Inferior parietal cortex (tissue), 1 donor: ENCODE data around the gene NOLC1.
A peak's percentile ranks its signal among the peaks of the same experiment; 100 is the strongest.

Experiments used
- DNase-seq: peaks from one replicate; pipeline ENCODE4 v3.0.0-alpha.2; 2016; ENCODE audit errors: extremely low spot score

NOLC1 gene

GRCh38 chr10:102151774-102152544, at the start of gene NOLC1:
Gene NOLC1 (plus strand): TSS chr10:102152389. CDS start chr10:102152411, 22 bp downstream.
- DNase-seq = peak; percentile 98

- DNase-seq = no peak
These were observed 49.8 kb upstream of the NOLC1 start for GRCh38 chr10:102102421-102102820.

GRCh38 chr10:102106998-102107397, 45.2 kb upstream of the NOLC1 start:
- no peak for DNase-seq

GRCh38 chr10:102109166-102110116, 42.7 kb upstream of the NOLC1 start:
- DNase-seq = no peak

GRCh38 chr10:102111276-102111675, 40.9 kb upstream of the NOLC1 start:
- no peak for DNase-seq

- DNase-seq = peak; percentile 15
These were observed 39.9 kb upstream of the NOLC1 start for GRCh38 chr10:102112210-102112817.

GRCh38 chr10:102113261-102113955, 38.8 kb upstream of the NOLC1 start:
- no peak for DNase-seq

- no peak for DNase-seq
These were observed 38.0 kb upstream of the NOLC1 start for GRCh38 chr10:102113956-102114857.

GRCh38 chr10:102114861-102115618, 37.1 kb upstream of the NOLC1 start:
- peak; percentile 90 for DNase-seq

- no peak for DNase-seq
These were observed 36.4 kb upstream of the NOLC1 start for GRCh38 chr10:102115775-102116174.

GRCh38 chr10:102116656-102117055, 35.5 kb upstream of the NOLC1 start:
- no peak for DNase-seq

- peak; percentile 63 for DNase-seq
These were observed 34.6 kb upstream of the NOLC1 start for GRCh38 chr10:102117391-102118159.

- peak; percentile 22 for DNase-seq
These were observed 33.3 kb upstream of the NOLC1 start for GRCh38 chr10:102118867-102119266.

GRCh38 chr10:102119417-102120141, 32.6 kb upstream of the NOLC1 start:
- no peak for DNase-seq

- peak; percentile 84 for DNase-seq
These were observed 31.8 kb upstream of the NOLC1 start, which contains the start of gene LDB1 for GRCh38 chr10:102120142-102120990. Gene LDB1 (minus strand): TSS chr10:102120368. CDS start chr10:102120110, 258 bp downstream.

- peak; percentile 64 for DNase-seq
These were observed 31.0 kb upstream of the NOLC1 start for GRCh38 chr10:102120991-102121738.
